Central memory CD4-positive, alpha-beta T cell (primary cell): ENCODE measurements around the gene OTOL1.
"Not testable (repeated sequence)": the region's sequence is repeated elsewhere in the genome, so short reads cannot be mapped to it uniquely, and the experiment has no call there.

Experiments
- DNase-seq: peaks from one replicate; pipeline ENCODE4 v3.0.0; 2022
- total RNA-seq, 3 experiments: gene quantifications; one replicate each; lab custom pipeline; 2026; lab: John Stamatoyannopoulos, UW

OTOL1 gene
- total RNA-seq, result 0 reads per million in 3 experiments

DNA sequence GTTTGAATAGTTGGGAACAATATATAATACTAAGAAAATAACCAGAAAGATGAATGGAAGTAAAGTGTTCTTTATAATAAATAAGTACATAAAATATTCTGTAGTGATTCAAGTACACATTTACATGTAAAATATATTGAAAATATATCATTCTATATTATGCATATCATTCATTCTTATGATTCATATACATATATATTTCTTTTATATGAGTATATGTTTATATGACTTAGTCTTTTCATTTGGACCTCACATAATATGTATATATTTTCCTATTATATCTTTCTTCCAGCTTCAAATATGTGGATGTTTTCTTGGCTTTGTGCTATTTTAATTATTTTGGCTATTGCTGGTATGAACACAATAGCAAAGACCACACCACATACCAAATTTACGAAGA lies at the start of gene OTOL1:
Gene OTOL1 (plus strand): TSS at position 301 of the 400 bp plus-strand sequence. CDS start 0 bp downstream, at position 301.
- DNase-seq, result no peak

DNA sequence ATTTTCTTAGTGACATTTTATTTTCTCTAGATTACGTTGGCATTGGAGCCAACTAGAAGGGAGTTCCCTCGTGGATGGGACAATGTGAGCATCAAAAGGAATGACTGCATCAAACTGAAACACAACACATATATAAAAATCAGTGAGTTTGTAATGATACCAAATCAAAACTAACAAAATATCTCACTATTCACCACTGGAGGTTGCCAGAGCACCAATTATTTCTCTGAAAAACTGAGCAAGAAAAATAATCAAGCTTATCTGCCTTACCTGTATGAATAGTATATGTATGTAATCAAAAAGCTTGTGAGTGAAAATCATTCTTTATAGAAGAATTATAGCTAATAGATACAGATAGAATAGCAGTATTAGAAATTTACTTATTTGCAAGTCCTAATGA lies 46.8 kb upstream of the OTOL1 start:
- DNase-seq, result no peak

DNA sequence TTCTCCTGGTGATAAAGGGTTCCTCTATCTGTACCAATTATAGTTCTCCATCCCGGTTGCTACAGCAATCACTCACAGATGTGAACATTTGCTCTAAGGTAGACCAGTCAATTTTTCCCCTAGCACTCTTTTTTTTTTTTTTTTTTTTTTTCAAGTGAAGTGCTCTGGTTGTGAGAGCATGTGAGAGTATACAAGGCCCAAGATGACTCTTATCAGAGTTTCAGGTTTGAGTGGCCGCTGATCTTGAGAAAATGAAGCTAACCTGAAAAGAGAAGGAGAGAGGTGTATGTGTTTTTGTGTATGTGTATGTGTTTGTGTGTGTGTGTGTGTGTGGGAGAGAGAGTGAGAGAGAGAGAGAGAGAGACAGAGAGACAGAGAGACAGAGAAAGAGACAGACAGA lies 44.4 kb upstream of the OTOL1 start:
- no peak for DNase-seq

DNA sequence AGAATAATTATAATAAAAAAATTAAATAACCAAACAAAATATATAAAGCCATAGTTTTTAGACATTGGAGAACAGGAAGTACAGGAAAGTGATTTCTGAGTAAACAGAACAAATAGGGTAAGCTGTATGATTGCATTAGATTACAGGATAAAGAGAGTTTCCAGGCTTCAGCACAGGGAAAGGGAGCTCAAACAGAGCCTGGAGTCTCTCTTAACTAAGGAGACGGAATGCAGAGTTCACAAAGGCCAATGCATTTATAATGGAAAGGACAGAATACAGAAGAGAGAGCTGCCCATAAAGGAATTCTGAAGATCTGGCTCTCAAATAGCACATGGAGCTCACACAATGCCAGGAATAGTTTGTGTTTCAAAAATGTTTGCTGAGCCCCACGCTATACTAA lies 42.0 kb upstream of the OTOL1 start:
- no peak for DNase-seq

DNA sequence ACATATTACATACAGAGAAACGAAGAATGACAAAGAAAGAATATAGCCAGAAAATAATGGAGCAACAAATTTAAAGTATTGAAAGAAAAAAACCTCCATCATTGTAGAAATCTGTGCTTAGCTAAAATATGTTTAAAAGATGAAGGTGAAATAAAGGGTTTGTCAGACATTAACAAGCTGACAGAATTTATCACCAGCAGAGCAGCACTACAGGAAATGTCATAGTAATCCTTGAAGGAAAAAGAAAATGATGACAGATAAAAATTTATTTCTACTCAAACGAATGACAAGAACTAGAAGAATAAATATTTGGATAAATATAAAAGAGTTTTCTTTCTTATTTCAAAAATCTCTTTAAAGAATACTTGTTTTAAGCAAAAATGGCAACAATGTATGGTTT lies 40.6 kb upstream of the OTOL1 start:
- DNase-seq, result no peak

GRCh38 chr3:161462138-161462537 lies 34.5 kb upstream of the OTOL1 start:
- DNase-seq, result no peak

DNA sequence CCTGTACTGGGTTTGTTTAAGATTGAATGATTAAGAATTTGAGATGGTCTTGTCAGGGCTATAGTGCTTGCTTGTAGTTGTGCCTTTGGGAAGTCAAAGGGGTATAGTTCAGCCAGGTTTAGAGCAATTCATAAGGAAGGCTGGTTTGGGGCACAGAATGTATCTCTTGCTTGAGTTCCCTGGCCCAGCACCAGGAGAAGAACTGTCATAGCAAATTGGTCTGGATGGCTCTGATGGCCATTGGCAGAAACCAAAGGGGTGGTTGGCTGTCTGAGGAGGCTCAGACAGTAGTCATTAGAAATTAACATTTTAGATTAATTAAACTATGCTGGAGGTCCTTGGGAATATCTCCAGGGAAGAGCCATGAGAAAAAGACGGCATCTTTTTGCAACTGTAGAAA lies 25.4 kb upstream of the OTOL1 start:
- DNase-seq, result no peak

DNA sequence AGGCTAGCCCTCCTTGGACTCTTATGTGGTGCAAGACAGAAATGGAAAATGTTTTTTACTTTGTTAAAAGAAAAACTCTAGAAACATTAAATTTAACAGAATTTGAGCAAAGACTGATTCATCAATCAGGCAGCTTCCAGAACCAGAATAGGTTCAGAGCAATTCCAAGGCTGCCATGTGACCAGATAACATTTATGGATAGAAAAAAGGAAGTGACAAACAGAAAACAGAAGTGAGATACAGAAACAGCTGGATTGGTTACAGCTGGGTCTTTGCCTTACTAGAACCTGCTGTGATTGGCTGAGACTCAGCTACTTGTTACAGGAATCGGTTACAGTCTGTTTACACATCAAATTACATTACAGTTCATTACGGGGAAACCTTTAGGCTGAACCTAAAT lies 22.5 kb upstream of the OTOL1 start:
- DNase-seq, result no peak

DNA sequence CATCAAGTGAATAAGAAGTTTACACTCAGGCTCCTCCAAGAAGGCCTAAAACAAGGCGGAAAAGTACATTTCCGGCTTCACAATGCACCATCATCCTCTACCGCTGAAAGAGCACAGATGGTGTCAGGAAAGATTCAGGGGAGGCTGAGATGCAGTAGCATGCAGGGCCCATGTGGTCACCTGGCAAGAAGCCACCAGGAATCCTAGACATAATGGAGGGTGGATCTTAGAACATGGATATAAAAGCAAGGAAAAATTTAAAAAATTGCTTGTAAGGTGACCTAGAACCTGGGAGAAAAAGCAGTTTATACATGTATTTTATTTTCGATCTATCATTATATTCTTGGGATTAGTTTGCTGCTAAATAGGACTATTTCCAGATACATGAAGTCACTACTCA lies 21.9 kb upstream of the OTOL1 start:
- DNase-seq, result no peak

DNA sequence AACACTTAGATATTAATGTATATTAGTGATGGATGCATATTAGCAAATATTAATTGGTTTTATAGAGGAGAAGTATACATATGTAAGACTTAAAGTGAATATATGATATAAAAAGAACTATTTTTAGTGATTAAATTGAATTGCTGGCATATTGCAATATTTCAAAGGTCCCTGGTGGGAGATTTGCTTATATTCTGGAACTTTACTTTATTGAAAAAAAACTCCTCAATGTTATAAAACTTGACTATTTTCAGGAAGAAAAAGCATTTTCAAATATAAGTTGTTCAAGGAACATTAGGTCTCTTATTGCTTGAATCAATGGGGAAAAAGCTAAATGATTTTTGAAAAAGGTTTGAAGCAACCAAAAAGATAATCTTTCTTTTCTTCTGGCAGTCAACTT lies 21.4 kb upstream of the OTOL1 start:
- no peak for DNase-seq

DNA sequence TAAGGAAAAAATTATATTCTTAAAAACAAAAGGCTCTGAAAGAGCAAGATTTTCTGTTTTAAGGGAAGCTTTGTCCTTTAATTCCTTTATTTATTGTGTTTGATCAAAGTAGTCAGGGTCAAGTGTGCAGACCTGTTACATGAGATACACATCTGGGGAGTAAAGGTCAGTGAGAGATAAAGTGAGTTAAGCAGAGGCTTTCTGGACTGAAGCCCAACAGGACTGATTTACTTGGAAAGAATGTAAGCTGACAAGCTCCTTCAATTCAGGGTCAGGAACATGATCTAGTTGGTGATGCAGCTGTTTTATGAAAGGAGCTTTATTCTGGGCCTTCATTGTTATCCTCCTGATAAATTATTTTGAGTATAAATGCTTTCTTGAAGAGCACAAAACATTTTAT lies 20.7 kb upstream of the OTOL1 start:
- no peak for DNase-seq

DNA sequence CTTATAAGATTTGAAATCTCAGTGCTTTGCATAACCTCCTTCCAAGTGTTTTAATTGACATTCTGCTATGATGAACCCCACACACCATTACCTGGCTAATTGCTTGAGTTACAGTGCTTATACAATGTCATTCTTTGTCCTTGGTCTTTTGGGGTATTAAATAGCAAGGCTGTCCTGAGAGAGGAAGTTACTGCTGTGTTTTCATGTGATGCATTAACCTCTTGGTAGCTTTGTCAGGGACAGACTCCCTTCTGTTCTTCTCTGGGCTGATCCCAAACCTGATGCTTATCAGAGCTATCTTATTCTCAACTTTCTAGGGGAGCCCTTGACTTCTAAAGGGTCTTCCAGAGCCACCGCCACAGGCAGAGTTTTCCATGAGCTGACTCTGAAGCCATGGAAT lies 12.4 kb upstream of the OTOL1 start:
- DNase-seq, result no peak

DNA sequence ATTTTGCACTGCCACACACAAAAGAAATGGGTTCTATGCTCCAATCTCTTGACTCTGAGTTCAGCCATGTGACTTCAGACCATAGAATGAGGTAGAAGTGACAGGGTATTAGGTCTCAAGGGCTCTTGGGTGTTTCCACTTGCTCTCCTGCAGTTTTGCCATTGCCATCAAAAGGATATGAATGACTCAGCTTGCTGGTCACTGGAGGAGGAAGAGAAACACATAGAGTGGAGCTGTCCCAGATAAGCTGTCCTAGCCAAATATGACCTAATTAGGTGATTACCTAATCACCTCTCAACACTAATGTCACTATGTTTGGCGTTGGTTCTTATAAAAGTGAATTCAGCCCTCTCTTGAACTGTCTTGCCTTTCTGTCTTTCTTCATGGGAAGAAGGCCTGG lies 8.3 kb upstream of the OTOL1 start:
- not testable (repeated sequence) for DNase-seq

DNA sequence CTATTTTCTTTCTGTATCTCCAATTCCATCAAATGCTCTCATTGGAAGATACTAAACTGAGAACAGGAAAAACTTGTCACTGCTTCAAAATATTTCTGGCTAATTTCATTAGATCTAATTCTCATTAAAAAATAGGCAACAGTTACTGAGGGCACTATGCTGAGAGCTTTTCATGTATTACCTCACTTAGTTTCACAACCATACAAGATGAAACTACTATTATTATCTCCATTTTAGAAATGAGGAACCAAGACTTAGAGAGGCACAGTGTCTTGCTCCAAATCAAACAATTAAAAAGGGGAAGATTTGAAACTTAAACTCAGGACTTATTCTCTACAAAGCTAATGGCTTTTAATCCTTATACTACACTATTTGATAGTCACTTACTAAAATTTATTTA lies 7.2 kb upstream of the OTOL1 start:
- no peak for DNase-seq

DNA sequence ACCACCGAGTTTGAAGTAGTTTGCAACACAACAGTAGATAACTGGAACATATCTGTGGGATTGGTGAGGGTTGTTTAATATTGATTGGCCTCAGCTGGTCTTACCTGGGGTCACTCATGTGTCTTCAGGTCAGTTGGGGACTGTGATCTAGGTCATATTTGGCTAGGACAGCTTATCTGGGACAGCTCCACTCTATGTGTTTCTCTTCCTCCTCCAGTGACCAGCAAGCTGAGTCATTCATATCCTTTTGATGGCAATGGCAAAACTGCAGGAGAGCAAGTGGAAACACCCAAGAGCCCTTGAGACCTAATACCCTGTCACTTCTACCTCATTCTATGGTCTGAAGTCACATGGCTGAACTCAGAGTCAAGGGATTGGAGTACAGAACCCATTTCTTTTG lies 5.8 kb upstream of the OTOL1 start:
- not testable (repeated sequence) for DNase-seq

DNA sequence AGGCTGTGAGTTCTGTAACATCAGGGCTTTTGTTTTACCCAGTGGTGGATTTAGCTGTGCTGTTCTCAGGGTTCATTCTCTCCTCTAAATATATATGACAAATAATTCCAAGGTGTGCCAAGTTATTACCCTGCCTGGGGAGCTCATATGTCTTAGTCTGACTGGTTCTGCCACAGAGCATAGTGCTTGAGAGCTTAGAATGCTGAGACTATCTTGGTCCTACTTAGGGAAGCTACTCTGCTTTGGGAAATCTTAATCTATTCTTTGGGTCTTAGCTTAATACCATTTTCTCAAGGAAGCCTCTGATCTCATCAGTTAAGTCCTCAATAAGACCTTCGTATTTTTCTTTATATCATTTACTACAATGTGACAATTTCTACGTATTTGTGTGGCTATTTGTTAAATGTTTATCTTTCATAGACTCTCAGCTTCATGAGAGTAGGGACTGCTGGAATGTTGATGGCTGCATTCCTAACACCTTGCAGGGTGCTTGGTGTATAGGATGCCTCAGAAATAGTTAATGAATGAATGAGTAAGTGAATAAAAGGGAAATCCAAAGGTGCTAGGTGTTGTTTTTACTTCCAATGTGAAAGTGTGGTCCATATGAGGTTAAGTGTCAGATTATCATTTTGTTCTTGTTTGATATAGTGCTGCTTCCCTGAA lies 1.8 kb downstream of the OTOL1 start:
- DNase-seq, result no peak

DNA sequence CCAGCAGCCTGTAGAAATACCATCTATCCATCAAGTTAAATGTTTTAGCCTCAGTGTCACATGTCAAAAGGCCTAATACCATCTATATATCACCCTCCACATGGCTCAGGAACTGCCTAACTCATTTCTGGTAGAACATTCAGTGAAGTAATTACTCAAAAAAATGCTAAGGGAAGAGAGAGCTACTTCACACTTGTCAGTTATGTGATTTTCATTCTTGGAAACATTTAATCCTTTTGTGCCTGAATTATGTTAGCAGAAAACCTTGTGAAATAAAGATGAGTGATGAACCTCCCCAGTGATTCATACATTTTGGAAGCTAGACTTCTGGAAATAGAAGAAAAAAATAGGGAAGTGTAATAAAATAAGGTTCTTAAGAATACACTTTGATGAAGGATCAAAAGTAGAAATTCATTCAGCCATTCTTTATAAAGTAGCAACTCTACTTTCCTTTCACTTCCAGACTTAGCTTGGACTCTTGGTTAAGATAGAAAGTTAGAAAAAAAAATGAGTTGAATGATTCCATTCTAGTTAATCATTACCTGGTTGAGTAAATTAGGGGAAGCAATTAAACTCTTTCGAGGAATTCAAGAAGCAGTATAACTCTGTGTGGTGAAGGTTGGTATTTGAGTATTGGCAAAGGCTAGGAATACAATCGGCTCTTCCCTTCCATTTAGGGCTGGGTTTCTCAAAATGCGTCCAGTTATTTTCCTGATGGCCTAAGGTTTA lies 3.6 kb downstream of the OTOL1 start:
- DNase-seq, result no peak

DNA sequence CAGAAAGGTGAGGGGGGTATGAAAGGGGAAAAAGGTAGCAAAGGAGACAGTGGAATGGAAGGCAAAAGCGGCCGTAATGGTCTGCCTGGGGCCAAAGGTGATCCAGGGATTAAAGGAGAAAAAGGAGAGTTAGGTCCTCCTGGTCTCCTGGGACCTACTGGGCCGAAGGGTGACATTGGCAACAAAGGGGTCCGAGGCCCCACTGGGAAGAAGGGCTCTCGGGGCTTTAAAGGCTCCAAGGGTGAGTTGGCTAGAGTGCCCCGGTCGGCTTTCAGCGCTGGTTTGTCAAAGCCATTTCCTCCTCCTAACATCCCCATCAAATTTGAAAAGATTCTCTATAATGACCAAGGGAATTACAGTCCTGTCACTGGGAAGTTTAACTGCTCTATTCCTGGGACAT lies 6.7 kb downstream of the OTOL1 start:
- DNase-seq, result no peak

- no peak for DNase-seq
Measured at GRCh38 chr3:161508852-161509477, 12.4 kb downstream of the OTOL1 start.

DNA sequence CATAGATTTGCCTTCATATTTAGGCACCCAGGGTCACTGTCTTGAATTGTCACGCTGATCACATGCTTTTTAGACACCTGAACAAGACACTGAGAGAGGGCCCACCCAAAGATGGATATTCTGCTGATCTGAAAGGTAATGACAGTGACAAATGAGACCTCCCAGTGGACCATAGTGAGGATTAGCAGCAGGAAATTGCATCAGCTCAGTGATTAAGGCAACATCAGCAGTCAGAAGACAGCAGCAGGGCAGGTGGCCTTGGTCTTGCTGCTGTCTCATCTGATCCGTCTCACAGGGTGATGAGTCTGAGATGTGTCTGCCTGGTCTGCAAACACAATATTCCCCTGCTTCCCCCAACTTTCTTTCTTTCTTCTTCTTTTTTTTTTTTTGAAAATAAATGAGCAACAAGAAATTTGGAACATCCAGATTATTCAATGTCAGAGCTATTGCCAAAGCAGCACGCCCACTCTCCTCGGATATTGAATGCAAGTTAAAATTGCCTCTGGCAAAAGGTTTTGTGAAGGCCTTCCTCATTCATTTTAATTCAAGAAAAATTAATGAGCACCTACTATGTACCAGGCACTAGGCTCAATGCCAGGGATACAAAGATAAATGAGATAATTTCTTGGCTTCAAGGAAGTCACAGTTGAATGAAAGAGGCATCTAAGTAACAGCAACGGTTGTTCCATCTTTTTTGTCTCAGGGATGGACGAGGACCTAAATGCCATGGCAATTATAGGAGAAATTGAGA lies 14.1 kb downstream of the OTOL1 start:
- DNase-seq, result no peak

DNA sequence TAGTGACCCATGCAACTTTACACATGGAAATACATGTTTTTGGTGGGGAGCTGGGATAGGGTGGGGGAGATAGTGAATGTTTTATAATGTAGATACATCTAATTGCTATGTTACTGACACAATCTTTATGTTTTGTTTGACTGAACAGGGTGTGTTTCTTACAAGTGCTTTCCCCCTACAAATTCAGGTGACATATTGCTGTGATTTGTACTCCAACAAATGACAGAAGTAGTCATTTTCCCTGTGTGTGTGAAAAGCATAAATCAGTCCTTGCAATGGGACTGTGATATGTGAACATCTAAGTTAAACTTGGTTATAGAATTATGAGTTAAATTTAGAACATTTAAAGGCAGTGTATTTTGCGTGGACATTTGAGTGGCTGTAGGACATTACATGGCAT lies 27.3 kb downstream of the OTOL1 start:
- DNase-seq, result no peak

DNA sequence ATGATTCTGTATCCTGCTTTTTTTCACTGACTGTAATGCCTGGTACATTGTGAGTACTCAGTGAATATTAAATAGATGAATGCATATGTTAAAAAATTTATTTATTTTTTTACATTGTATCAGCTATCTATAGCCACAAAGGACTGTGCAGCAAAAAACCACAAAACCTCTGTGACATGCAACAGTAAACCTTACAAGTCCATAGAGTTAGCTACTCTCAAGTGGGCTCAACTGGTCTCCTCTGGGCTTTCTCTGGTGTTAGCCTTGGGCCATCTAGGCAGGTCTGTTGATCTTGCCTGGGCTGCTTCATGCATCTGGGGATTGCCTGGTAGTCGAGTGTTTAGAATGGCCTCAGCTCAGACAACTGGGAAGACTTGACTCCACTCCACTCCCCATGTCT lies 35.3 kb downstream of the OTOL1 start:
- DNase-seq, result no peak

GRCh38 chr3:161540594-161540993 lies 44.0 kb downstream of the OTOL1 start:
- DNase-seq, result no peak

DNA sequence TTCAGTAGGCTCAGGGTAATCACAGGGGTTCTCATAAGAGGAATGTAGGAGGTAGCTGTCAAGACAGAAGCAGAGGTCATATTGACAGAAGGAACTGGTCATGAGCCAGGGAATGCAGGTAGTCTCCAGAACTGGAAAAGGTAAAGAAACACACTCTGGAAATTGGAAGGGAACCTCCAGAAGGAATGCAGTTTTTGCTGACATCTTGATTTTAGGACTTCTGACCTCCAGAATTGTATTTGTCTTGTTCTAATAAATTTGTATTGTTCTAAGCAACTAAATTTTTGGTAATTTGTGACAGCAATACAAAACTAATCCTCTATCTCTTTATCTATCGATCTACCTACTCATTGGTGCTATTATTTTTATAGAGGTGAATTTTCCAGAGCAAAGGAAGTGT lies 49.2 kb downstream of the OTOL1 start:
- no peak for DNase-seq
